ENCODE data around the gene MAST4.

The MAST4 gene

DNA sequence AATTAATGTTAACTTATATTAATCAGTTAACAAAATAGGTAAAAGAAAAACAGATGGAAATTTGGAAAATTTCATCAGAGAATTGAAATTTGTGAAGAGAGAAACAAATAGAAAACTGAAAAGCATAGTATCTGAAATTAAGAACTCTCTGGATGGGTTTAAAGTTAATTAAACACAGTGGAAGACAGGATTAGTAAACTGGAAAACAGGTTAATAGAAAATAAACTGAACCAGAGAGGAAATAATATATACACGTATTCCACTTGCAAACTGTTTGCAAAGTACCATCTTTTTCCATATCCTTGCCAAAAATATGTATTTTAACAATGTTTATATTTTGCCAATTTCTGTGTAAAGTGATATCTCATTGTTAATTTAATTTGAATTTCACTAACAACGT is 342.9 kb downstream of the MAST4 start:
- Histone ChIP-seq H3K27ac (ENCODE audit: low read length) (no peak overlapping the region), H3K9me3 (ENCODE audit: insufficient read depth, low read length) (no peaks in the 10 kb centered on the region; the same call in 1 of the 2 replicates), H3K4me2 (ENCODE audit: low read length) (no peak overlapping the region), H2AFZ (ENCODE audit: low read depth, low read length) (no peak overlapping the region), H3K27me3 (ENCODE audit: low read depth, low read length) (peaks cover 42% of the 10 kb centered on the region), H4K20me1 (ENCODE audit: insufficient read depth, low read length) (no peaks in the 10 kb centered on the region), H3K36me3 (replicated peaks; ENCODE audit: low read depth, low read length) (no peaks in the 10 kb centered on the region), H3K4me3 (ENCODE audit: low read length) (no peak overlapping the region), H3K9ac (ENCODE audit: low read length) (no peak overlapping the region), H3K79me2 (ENCODE audit: low read length) (no peaks in the 10 kb centered on the region), H3K4me1 (ENCODE audit: low read length) (no peaks in the 10 kb centered on the region)
- TF ChIP-seq, protein P1, sequence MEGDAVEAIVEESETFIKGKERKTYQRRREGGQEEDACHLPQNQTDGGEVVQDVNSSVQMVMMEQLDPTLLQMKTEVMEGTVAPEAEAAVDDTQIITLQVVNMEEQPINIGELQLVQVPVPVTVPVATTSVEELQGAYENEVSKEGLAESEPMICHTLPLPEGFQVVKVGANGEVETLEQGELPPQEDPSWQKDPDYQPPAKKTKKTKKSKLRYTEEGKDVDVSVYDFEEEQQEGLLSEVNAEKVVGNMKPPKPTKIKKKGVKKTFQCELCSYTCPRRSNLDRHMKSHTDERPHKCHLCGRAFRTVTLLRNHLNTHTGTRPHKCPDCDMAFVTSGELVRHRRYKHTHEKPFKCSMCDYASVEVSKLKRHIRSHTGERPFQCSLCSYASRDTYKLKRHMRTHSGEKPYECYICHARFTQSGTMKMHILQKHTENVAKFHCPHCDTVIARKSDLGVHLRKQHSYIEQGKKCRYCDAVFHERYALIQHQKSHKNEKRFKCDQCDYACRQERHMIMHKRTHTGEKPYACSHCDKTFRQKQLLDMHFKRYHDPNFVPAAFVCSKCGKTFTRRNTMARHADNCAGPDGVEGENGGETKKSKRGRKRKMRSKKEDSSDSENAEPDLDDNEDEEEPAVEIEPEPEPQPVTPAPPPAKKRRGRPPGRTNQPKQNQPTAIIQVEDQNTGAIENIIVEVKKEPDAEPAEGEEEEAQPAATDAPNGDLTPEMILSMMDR (IDR thresholded peaks at IDR 0.05; ENCODE audit: low read depth, low read length): no peak
- TF ChIP-seq EZH2phosphoT487 (IDR thresholded peaks at IDR 0.05; ENCODE audit: low read depth): no peak

DNA sequence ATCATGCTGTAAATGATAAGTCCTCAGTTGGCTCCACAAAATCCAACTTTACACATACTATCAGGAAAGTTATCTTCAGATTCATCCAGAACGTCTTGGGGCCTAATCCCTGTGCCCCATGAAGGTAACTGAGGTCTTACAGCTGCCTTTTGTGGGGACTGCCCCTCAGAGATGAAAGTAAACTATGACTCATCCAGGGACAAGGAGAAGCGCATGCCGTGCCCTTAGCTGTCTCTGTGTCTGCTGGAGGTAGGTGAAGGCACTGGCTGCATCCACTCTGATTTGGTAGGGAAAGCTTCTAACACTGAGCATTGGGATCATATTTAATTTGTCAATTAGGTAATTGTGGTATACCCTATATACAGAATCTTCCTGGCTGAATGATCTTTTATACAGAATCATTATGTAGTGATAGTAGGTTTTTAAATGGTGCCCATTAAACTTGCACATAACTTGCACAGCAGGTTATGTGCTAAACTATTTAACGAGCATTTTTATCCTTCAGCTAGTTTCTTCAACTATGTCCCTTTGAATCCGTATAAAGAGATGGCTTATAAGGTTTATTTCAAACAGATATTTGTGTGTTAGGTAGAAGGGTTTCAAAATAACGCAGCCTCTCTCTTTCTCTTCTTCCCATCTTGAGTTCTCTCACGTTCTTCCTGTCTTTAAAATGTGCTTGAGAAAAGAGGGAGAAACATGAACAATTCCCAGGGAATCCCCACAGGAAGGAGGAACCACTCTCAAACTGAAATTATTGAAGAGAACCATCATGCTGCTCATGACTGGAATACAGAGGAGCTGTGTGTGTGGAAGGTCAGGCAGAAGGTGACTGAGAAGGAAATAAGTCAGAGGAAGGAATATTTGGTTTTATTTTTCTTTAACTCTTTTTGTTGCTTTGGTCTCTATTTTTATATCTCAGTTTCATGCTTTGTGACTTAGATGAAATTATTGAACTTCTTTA is 349.5 kb downstream of the MAST4 start:
- Histone ChIP-seq H3K4me2 (ENCODE audit: low read length) (peak overlapping the region; percentile 61), H3K9me3 (ENCODE audit: insufficient read depth, low read length) (no peaks in the 10 kb centered on the region; the same call in 1 of the 2 replicates), H3K4me1 (ENCODE audit: low read length) (peaks cover 19% of the 10 kb centered on the region), H3K9ac (ENCODE audit: low read length) (no peak overlapping the region), H3K27ac (ENCODE audit: low read length) (no peak overlapping the region), H3K27me3 (ENCODE audit: low read depth, low read length) (peaks cover 71% of the 10 kb centered on the region), H3K36me3 (replicated peaks; ENCODE audit: low read depth, low read length) (no peaks in the 10 kb centered on the region), H3K79me2 (ENCODE audit: low read length) (no peaks in the 10 kb centered on the region), H2AFZ (ENCODE audit: low read depth, low read length) (no peak overlapping the region), H4K20me1 (ENCODE audit: insufficient read depth, low read length) (no peaks in the 10 kb centered on the region), H3K4me3 (ENCODE audit: low read length) (peak overlapping the region; percentile 37; the same call in 1 of the 2 replicates)
- TF ChIP-seq, protein P1 (IDR thresholded peaks at IDR 0.05; ENCODE audit: low read depth, low read length): no peak
- TF ChIP-seq EZH2phosphoT487 (IDR thresholded peaks at IDR 0.05; ENCODE audit: low read depth): no peak

DNA sequence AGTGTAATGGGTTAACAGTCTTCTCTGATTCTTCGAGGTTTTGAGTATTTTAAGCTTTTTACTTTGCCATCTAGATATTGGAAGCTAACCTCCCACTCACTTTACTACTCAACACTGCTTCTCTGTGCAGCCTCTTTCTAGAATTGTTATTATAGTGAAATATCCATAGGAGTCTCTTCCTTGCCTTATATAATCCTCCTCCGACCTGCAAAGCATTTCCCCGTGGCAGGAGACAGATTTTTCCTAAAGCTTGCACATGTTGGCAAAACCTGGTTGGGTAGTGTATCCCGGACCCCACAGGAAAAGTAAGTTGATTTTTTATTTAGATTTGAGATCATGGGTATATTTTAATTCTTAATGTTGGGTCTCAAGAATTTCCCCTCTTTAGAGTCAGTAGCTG is 351.3 kb downstream of the MAST4 start:
- Histone ChIP-seq H3K27me3 (ENCODE audit: low read depth, low read length) (peaks cover 69% of the 10 kb centered on the region), H3K4me2 (ENCODE audit: low read length) (no peak overlapping the region), H4K20me1 (ENCODE audit: insufficient read depth, low read length) (no peaks in the 10 kb centered on the region), H3K27ac (ENCODE audit: low read length) (no peak overlapping the region), H3K9me3 (ENCODE audit: insufficient read depth, low read length) (no peaks in the 10 kb centered on the region), H2AFZ (ENCODE audit: low read depth, low read length) (no peak overlapping the region), H3K4me1 (ENCODE audit: low read length) (peaks cover 19% of the 10 kb centered on the region), H3K9ac (ENCODE audit: low read length) (no peak overlapping the region), H3K4me3 (ENCODE audit: low read length) (no peak overlapping the region), H3K79me2 (ENCODE audit: low read length) (no peaks in the 10 kb centered on the region), H3K36me3 (replicated peaks; ENCODE audit: low read depth, low read length) (no peaks in the 10 kb centered on the region)
- no peak for TF ChIP-seq EZH2phosphoT487 (IDR thresholded peaks at IDR 0.05; ENCODE audit: low read depth)
- TF ChIP-seq, protein P1 (IDR thresholded peaks at IDR 0.05; ENCODE audit: low read depth, low read length): no peak

DNA sequence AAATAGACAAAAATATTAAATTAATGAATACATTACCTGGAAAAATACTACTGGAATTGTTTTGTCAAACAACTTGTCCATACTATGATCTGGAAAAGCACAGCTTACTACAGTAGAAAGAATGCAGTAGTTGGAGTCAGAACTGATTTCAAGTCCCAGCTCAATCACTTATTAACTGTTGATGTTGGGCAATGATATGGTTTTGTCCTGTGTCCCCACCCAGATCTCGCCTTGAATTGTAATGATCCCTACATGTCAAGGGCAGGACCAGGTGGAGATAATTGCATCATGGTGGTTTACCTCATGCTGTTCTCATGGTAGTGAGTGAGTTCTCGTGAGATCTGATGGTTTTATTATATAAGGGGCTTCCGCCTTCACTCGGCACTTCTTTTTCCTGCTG is 352.9 kb downstream of the MAST4 start:
- Histone ChIP-seq H4K20me1 (ENCODE audit: insufficient read depth, low read length) (no peaks in the 10 kb centered on the region), H3K27me3 (ENCODE audit: low read depth, low read length) (peaks cover 64% of the 10 kb centered on the region), H2AFZ (ENCODE audit: low read depth, low read length) (no peak overlapping the region), H3K4me3 (ENCODE audit: low read length) (no peak overlapping the region), H3K4me2 (ENCODE audit: low read length) (no peak overlapping the region), H3K9ac (ENCODE audit: low read length) (no peak overlapping the region), H3K27ac (ENCODE audit: low read length) (no peak overlapping the region), H3K79me2 (ENCODE audit: low read length) (no peaks in the 10 kb centered on the region), H3K4me1 (ENCODE audit: low read length) (peaks cover 19% of the 10 kb centered on the region), H3K9me3 (ENCODE audit: insufficient read depth, low read length) (no peaks in the 10 kb centered on the region), H3K36me3 (replicated peaks; ENCODE audit: low read depth, low read length) (no peaks in the 10 kb centered on the region)
- no peak for TF ChIP-seq EZH2phosphoT487 (IDR thresholded peaks at IDR 0.05; ENCODE audit: low read depth)
- TF ChIP-seq, protein P1 (IDR thresholded peaks at IDR 0.05; ENCODE audit: low read depth, low read length): no peak

Data from OCI-LY3 (cell line).